A549 (cell line): ENCODE results near the gene CCDC182. TPM values are rescaled to one million over a fixed set of nuclear protein-coding genes. Genes with fewer than 3 reads are reported as not detected.

Source experiments
- ATAC-seq, 2 experiments: fragments of 200-7000 bp in 1 of 2; fragments of >200 bp in 1 of 2; cut with Nextera tagmentation in 1 of 2; cut with Tn5 transposase in 1 of 2; 3 replicates each; pipeline versions ENCODE4 v1.8.0 to v1.9.1; 2018 to 2020; ENCODE audit warnings: mild to moderate bottlenecking in 1 of 2, moderate library complexity in 1 of 2
- CTCF ChIA-PET: fragments of 300-600 bp; sonication (Branson Sonifier 250); formaldehyde crosslinking; extraction: SDS; loops from one replicate; lab custom pipeline; 2021; ENCODE audit warnings: antibody characterized with exemption, inconsistent platforms; lab: Yijun Ruan, JAX
- POLR2A ChIA-PET: fragments of 350-600 bp; formaldehyde crosslinking; extraction: SDS; loops from one replicate; lab custom pipeline; 2021; ENCODE audit warnings: antibody characterized with exemption, inconsistent platforms; lab: Yijun Ruan, JAX
- DNase-seq, 2 experiments: peaks; one replicate each; pipeline versions ENCODE4 v3.0.0 to v3.0.0-alpha.2; 2011 to 2016; ENCODE audit warnings: low read depth in 1 of 2, low spot score in 1 of 2
- FAIRE-seq: peaks from 2 replicates; lab custom pipeline; 2011; peaks lifted over from hg19 to GRCh38; lab: Jason Lieb, UNC
- H3K27ac ChIP-seq, 2 experiments: fragments of >200 bp; sonication (Bioruptor Twin); formaldehyde crosslinking; 3 replicates each; pipeline ENCODE4 v1.5.1; 2016 to 2017
- H3K4me1 ChIP-seq: fragments of >200 bp; sonication (Bioruptor Twin); formaldehyde crosslinking; 3 replicates; pipeline ENCODE4 v1.6.1; 2016
- H3K4me2 ChIP-seq: fragments of >200 bp; sonication (Bioruptor Twin); formaldehyde crosslinking; 3 replicates; pipeline ENCODE4 v1.6.1; 2016
- H3K4me3 ChIP-seq: fragments of >200 bp; sonication (Bioruptor Twin); formaldehyde crosslinking; 3 replicates; pipeline ENCODE4 v1.5.1; 2016
- H3K9me3 ChIP-seq: fragments of >200 bp; sonication (Bioruptor Twin); formaldehyde crosslinking; 3 replicates; pipeline ENCODE4 v1.6.1; 2016
- BCL3 ChIP-seq: fragments of >200 bp; sonication (Bioruptor Twin); formaldehyde crosslinking; IDR thresholded peaks from 3 replicates; pipeline ENCODE4 v1.6.1; 2016
- BHLHE40 ChIP-seq: IDR thresholded peaks from 2 replicates; pipeline ENCODE4 v1.6.1; 2012; ENCODE audit warnings: low read depth, low read length, inconsistent platforms
- CBX2 ChIP-seq: fragments of 200-600 bp; sonication (generic); IDR thresholded peaks from 2 replicates; pipeline ENCODE4 v1.6.1; 2016; ENCODE audit warnings: low read depth, mild to moderate bottlenecking, borderline replicate concordance
- CTCF ChIP-seq: fragments of >200 bp; sonication (Bioruptor Twin); formaldehyde crosslinking; IDR thresholded peaks from 3 replicates; pipeline ENCODE4 v1.5.1; 2016
- E2F6 ChIP-seq: IDR thresholded peaks from 2 replicates; pipeline ENCODE4 v1.6.1; 2012; ENCODE audit warnings: low read depth, borderline replicate concordance
- FOSL2 ChIP-seq, 2 experiments: fragments of 450-650 bp in 1 of 2; fragments of >200 bp in 1 of 2; sonication (Bioruptor Twin) in 1 of 2; formaldehyde crosslinking; IDR thresholded peaks; 2 replicates each; pipeline versions ENCODE4 v1.5.0 to v1.6.1; 2016 to 2020; ENCODE audit warnings: mild to moderate bottlenecking in 1 of 2, moderate library complexity in 1 of 2
- FOXS1 ChIP-seq: fragments of 250-450 bp; sonication (Bioruptor Pico); IDR thresholded peaks from 2 replicates; pipeline ENCODE4 v1.5.0; 2020; ENCODE audit warnings: mild to moderate bottlenecking, moderate library complexity
- HEYL ChIP-seq: fragments of 250-450 bp; sonication (Bioruptor Pico); IDR thresholded peaks from 2 replicates; pipeline ENCODE4 v1.8.0; 2021; ENCODE audit warnings: mild to moderate bottlenecking, moderate library complexity
- HOXB13 ChIP-seq: fragments of 250-450 bp; sonication (Bioruptor Pico); IDR thresholded peaks from 2 replicates; pipeline ENCODE4 v1.5.0; 2020; ENCODE audit warnings: low read depth, mild to moderate bottlenecking, moderate library complexity
- JUNB ChIP-seq: fragments of >200 bp; sonication (Bioruptor Twin); formaldehyde crosslinking; IDR thresholded peaks from 2 replicates; pipeline ENCODE4 v1.6.1; 2016
- KDM5A ChIP-seq: fragments of 200-600 bp; sonication (generic); IDR thresholded peaks from 2 replicates; pipeline ENCODE4 v1.6.1; 2016; ENCODE audit warnings: antibody characterized with exemption, mild to moderate bottlenecking
- MYC ChIP-seq: IDR thresholded peaks from 2 replicates; pipeline ENCODE4 v1.6.1; 2012; ENCODE audit warnings: mild to moderate bottlenecking, inconsistent platforms, low read length, improper control_type of control experiment, borderline replicate concordance
- NFE2L2 ChIP-seq: fragments of 150-350 bp; conservative IDR thresholded peaks from 2 replicates; pipeline ENCODE4 v1.6.1; 2014; ENCODE audit warnings: low read length
- POLR2AphosphoS2 ChIP-seq: conservative IDR thresholded peaks from 2 replicates; pipeline ENCODE4 v1.6.1; 2012; ENCODE audit warnings: low read length, improper control_type of control experiment, inconsistent platforms
- RAD21 ChIP-seq, 2 experiments: fragments of >200 bp in 1 of 2; sonication (Bioruptor Twin) in 1 of 2; formaldehyde crosslinking in 1 of 2; IDR thresholded peaks in 1 of 2; conservative IDR thresholded peaks in 1 of 2; 2 replicates in 1 of 2; 3 replicates in 1 of 2; pipeline ENCODE4 v1.6.1; 2012 to 2018; ENCODE audit warnings: inconsistent platforms in 1 of 2
- RARB ChIP-seq: fragments of 250-450 bp; sonication (Bioruptor Pico); IDR thresholded peaks from 2 replicates; pipeline ENCODE4 v1.8.0; 2021; ENCODE audit warnings: mild to moderate bottlenecking, moderate library complexity
- RCOR1 ChIP-seq: fragments of 150-350 bp; IDR thresholded peaks from 2 replicates; pipeline ENCODE4 v1.6.1; 2014; ENCODE audit warnings: antibody characterized with exemption, low read length, low read depth
- SMC3 ChIP-seq: fragments of >200 bp; sonication (Bioruptor Twin); formaldehyde crosslinking; IDR thresholded peaks from 3 replicates; pipeline ENCODE4 v1.6.1; 2018; ENCODE audit warnings: inconsistent platforms
- TFCP2L1 ChIP-seq: fragments of 250-450 bp; sonication (Bioruptor Pico); IDR thresholded peaks from 2 replicates; pipeline ENCODE4 v1.5.0; 2021; ENCODE audit warnings: mild to moderate bottlenecking
- TP53 ChIP-seq: fragments of 250-450 bp; sonication (Bioruptor Pico); IDR thresholded peaks from 2 replicates; pipeline ENCODE4 v1.5.0; 2021; ENCODE audit warnings: mild to moderate bottlenecking, moderate library complexity
- ZC3H11A ChIP-seq: fragments of 450-650 bp; IDR thresholded peaks from 2 replicates; pipeline ENCODE4 v1.6.1; 2014; ENCODE audit warnings: antibody characterized with exemption, mild to moderate bottlenecking
- ZFP36 ChIP-seq: fragments of 450-650 bp; IDR thresholded peaks from 2 replicates; pipeline ENCODE4 v1.6.1; 2014; ENCODE audit warnings: borderline replicate concordance; ENCODE audit not compliant: partially characterized antibody
- ZNF302 ChIP-seq: fragments of 250-450 bp; sonication (Bioruptor Pico); IDR thresholded peaks from 2 replicates; pipeline ENCODE4 v1.9.0; 2021; ENCODE audit warnings: inconsistent platforms, mild to moderate bottlenecking, moderate library complexity
- WGBS: methylation state at CpG from one replicate; pipeline ENCODE4 v1.1.6; 2017; ENCODE audit errors: missing lambda C conversion rate; 5-methylcytosine and 5-hydroxymethylcytosine counted together
- polyA plus RNA-seq, 4 experiments: library from polyadenylated mRNA; depleted of rRNA in 3 of 4; stranded (reverse); fragments of >200 nt; fragmentation: RNase III in 1 of 4; extraction: RNeasy Plus Mini Kit Qiagen cat#74134 plus additional on column Dnase treatment in 1 of 4; gene quantifications; 2 replicates in 3 of 4; 3 replicates in 1 of 4; pipeline ENCODE4 v1.2.3, GENCODE V29; 2011 to 2017
- TF ChIP-seq, protein P1 (sequence below): fragments of 450-650 bp; IDR thresholded peaks from 2 replicates; pipeline ENCODE4 v1.6.1; 2014; ENCODE audit warnings: antibody characterized with exemption
- TF ChIP-seq, protein P2 (sequence below): fragments of 250-450 bp; sonication (Bioruptor Pico); IDR thresholded peaks from 2 replicates; pipeline ENCODE4 v1.5.0; 2021; ENCODE audit warnings: mild to moderate bottlenecking, moderate library complexity, borderline replicate concordance

The CCDC182 gene
- polyA plus RNA-seq, 2 of the 4 experiments (the other 2 are of a cell fraction): not detected

DNA sequence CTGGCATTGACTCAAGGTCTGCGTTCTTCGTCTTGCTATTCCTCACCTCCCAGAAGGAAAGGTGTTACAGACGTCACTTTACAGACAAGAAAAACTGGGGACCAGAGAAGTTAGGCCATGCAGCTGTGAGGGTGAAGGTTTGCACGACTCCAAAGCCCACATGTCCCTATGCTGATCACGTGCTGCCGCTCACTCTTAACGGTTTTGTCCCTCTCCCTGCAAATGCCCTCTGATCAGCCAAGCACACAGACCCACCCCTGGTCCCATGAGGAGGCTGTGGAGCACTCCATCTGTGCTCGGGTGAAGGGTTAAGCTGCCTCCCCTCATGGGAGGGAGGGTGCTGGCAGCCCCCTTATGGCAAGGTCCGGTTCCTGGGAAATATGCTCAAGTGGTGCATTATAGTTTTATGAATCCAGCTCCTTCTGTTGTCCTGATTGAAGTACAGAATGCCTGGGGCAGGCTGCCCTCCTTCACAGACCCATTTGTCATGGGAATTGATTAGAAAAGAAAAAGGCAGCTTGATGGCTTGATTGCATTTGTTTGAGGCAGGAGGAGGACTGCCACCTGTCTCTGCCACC is 18.8 kb downstream of the CCDC182 start:
- WGBS: 54% methylated on average over 9 of the region's 9 CpGs
- ChIA-PET POLR2A (no interaction called here), CTCF (interaction anchor here (0.9 to 3.4 kb wide), 5 partner anchors 10 to 605 kb away, joined by 3 to 13 read pairs (median 5); no protein-coding TSS in a partner anchor)
- ATAC-seq (no peak), FAIRE-seq (no peak), DNase-seq (no peak)
- Histone ChIP-seq H3K9me3 (no peaks in the 10 kb centered on the region), H3K4me1 (no peaks in the 10 kb centered on the region), H3K27ac (no peak overlapping the region), H3K4me2 (no peak overlapping the region), H3K4me3 (no peak overlapping the region)
- no peak for TF ChIP-seq HOXB13 (CRISPR knock-in tag)
- TF ChIP-seq BHLHE40: no peak
- no peak for TF ChIP-seq FOXS1
- TF ChIP-seq, protein P1, sequence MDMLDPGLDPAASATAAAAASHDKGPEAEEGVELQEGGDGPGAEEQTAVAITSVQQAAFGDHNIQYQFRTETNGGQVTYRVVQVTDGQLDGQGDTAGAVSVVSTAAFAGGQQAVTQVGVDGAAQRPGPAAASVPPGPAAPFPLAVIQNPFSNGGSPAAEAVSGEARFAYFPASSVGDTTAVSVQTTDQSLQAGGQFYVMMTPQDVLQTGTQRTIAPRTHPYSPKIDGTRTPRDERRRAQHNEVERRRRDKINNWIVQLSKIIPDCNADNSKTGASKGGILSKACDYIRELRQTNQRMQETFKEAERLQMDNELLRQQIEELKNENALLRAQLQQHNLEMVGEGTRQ: no peak
- TF ChIP-seq KDM5A: no peak
- TF ChIP-seq SMC3: no peak
- no peak for TF ChIP-seq RARB (CRISPR knock-in tag)
- TF ChIP-seq CTCF: no peak
- TF ChIP-seq RCOR1: no peak
- no peak for TF ChIP-seq HEYL
- TF ChIP-seq TP53 (CRISPR knock-in tag): no peak
- no peak for TF ChIP-seq ZFP36
- TF ChIP-seq BCL3: no peak
- no peak for TF ChIP-seq POLR2AphosphoS2
- TF ChIP-seq ZNF302 (CRISPR knock-in tag): no peak

DNA sequence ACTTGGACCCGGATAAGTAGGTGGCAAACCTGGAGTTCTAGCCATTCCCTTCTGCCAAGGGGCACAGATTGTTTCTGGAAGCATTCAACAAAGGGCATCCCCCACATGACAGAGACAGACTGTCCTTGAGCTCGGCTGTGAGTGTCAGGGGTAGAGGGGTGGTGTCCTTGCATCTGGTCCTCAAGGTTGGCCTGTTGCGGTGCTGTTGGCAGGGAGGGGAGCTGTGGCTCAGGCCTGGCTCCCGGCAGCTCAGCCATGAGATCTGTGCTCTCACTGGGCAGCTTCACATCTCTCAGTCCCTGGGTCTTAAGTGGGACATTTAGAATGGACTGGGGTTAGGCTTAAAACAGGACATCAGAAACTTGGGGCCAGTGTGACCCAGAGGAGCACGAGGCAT is 20.4 kb downstream of the CCDC182 start:
- Histone ChIP-seq H3K4me2 (no peak overlapping the region), H3K4me1 (no peaks in the 10 kb centered on the region), H3K27ac (no peak overlapping the region), H3K4me3 (no peak overlapping the region), H3K9me3 (no peaks in the 10 kb centered on the region)
- WGBS: 71% methylated on average over 5 of the region's 5 CpGs
- TF ChIP-seq HEYL (no peak), FOSL2 (IDR thresholded peaks at IDR 0.05) (no peak), FOSL2 (CRISPR knock-in tag; IDR thresholded peaks at IDR 0.05) (no peak), TFCP2L1 (no peak), CBX2 (no peak), JUNB (no peak), RCOR1 (no peak), BCL3 (no peak), RAD21 (conservative IDR thresholded peaks at IDR 0.05 in 1 of 2, IDR thresholded peaks at IDR 0.05 in 1 of 2) (no peak), ZC3H11A (no peak), MYC (no peak), KDM5A (no peak), NFE2L2 (no peak), E2F6 (no peak)
- TF ChIP-seq, protein P2, sequence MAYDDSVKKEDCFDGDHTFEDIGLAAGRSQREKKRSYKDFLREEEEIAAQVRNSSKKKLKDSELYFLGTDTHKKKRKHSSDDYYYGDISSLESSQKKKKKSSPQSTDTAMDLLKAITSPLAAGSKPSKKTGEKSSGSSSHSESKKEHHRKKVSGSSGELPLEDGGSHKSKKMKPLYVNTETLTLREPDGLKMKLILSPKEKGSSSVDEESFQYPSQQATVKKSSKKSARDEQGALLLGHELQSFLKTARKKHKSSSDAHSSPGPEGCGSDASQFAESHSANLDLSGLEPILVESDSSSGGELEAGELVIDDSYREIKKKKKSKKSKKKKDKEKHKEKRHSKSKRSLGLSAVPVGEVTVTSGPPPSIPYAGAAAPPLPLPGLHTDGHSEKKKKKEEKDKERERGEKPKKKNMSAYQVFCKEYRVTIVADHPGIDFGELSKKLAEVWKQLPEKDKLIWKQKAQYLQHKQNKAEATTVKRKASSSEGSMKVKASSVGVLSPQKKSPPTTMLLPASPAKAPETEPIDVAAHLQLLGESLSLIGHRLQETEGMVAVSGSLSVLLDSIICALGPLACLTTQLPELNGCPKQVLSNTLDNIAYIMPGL (CRISPR knock-in tag): no peak
- ATAC-seq (no peak), FAIRE-seq (no peak), DNase-seq (no peak)
- CTCF ChIA-PET: interaction anchor here (0.9 to 2.5 kb wide), 7 partner anchors 16 to 481 kb away, joined by 3 to 9 read pairs (median 5); no protein-coding TSS in a partner anchor
- POLR2A ChIA-PET: no interaction called here
